Uterus (tissue), 4 donors: ENCODE results near the gene OAS3. TPM values are rescaled to one million over a fixed set of nuclear protein-coding genes. Genes with fewer than 3 reads are reported as not detected.

Experiments
- DNase-seq, 2 donors: peaks; one replicate each; pipeline ENCODE4 v3.0.0-alpha.2; 2019 to 2020
- H3K27ac ChIP-seq, 2 donors: fragments of 200-600 bp; sonication (generic); 1 replicate in 1 of 2; 2 replicates in 1 of 2; pipeline ENCODE4 v1.5.1; 2016 to 2018
- H3K27me3 ChIP-seq, 2 donors: fragments of 200-600 bp; sonication (generic); one replicate each; pipeline ENCODE4 v1.5.1; 2018 to 2019; ENCODE audit warnings: control low read depth in 1 of 2
- H3K36me3 ChIP-seq, 2 donors: fragments of 200-600 bp; sonication (generic); one replicate each; pipeline ENCODE4 v1.5.1; 2019; ENCODE audit warnings: control low read depth in 1 of 2
- H3K4me1 ChIP-seq, 2 donors: fragments of 200-600 bp; sonication (generic); one replicate each; pipeline ENCODE4 v1.5.1; 2018 to 2019; ENCODE audit warnings: control low read depth in 1 of 2
- H3K4me3 ChIP-seq, 2 donors: fragments of 200-600 bp; sonication (generic); 1 replicate in 1 of 2; 2 replicates in 1 of 2; pipeline ENCODE4 v1.5.1; 2018 to 2019; ENCODE audit warnings: mild to moderate bottlenecking in 1 of 2
- H3K9me3 ChIP-seq, 2 donors: fragments of 200-600 bp; sonication (generic); one replicate each; pipeline ENCODE4 v1.5.1; 2019; ENCODE audit warnings: control low read depth in 1 of 2
- POLR2A ChIP-seq, 2 donors: fragments of 450-650 bp; IDR thresholded peaks; one replicate each; pipeline ENCODE4 v1.6.1; 2016; ENCODE audit warnings: antibody characterized with exemption in 2 of 2, mild to moderate bottlenecking in 1 of 2, moderate library complexity in 1 of 2
- intact Hi-C: fragments of 100-400 bp; cut with DNase I; formaldehyde crosslinking; loops from one replicate; pipeline ENCODE4 v1.15.1; 2023; ENCODE audit warnings: low total_unique reads
- total RNA-seq, 4 donors: library from RNA; depleted of rRNA in 3 of 4; stranded (reverse); fragments of >200 nt in 3 of 4; gene quantifications; one replicate each; pipeline versions ENCODE4 v1.1.0 to v1.2.4, GENCODE V29; 2014 to 2023
- TF ChIP-seq, protein P1 (sequence below), 4 experiments: fragments of 200-600 bp in 2 of 4; fragments of 450-650 bp in 2 of 4; sonication (generic) in 2 of 4; IDR thresholded peaks; one replicate each; pipeline ENCODE4 v1.5.1; 2016 to 2019; ENCODE audit warnings: antibody characterized with exemption in 4 of 4, mild to moderate bottlenecking in 2 of 4, moderate library complexity in 1 of 4
- donor health status: DM: yes; HTN: yes; CAD: no.

OAS3 gene
- total RNA-seq, 4 donors from 2014 or later = 2.1 to 22.8 (median 8.9) TPM

DNA sequence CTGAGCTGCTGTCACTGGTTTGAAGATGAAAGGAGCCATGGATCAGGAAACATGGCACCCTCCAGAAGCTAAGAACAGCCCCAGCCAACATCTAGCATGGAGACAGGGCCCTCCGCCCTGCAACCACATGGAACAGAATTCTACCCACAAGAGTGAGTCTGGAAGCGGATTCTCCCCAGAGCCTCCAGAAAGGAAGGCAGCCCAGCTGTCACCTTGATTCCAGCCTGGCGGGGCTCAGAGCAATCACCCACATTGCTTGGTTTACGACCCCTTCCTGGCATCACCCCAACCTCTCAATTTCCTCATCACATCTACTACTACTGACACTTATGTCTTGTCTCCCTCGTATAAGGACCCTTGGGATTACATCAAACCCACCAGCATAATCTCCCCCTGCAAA is 78.5 kb downstream of the OAS3 start:
- H3K27ac ChIP-seq = no peak overlapping the region
- H3K9me3 ChIP-seq = no peaks in the 10 kb centered on the region
- H3K27me3 ChIP-seq = no peaks in the 10 kb centered on the region
- H3K4me3 ChIP-seq = no peak overlapping the region
- no peak for TF ChIP-seq POLR2A (IDR thresholded peaks at IDR 0.05)
- TF ChIP-seq, protein P1, sequence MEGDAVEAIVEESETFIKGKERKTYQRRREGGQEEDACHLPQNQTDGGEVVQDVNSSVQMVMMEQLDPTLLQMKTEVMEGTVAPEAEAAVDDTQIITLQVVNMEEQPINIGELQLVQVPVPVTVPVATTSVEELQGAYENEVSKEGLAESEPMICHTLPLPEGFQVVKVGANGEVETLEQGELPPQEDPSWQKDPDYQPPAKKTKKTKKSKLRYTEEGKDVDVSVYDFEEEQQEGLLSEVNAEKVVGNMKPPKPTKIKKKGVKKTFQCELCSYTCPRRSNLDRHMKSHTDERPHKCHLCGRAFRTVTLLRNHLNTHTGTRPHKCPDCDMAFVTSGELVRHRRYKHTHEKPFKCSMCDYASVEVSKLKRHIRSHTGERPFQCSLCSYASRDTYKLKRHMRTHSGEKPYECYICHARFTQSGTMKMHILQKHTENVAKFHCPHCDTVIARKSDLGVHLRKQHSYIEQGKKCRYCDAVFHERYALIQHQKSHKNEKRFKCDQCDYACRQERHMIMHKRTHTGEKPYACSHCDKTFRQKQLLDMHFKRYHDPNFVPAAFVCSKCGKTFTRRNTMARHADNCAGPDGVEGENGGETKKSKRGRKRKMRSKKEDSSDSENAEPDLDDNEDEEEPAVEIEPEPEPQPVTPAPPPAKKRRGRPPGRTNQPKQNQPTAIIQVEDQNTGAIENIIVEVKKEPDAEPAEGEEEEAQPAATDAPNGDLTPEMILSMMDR (IDR thresholded peaks at IDR 0.05) = no peak
- no peaks in the 10 kb centered on the region for H3K36me3 ChIP-seq
- intact Hi-C loops = no loop called here
- no peak for DNase-seq
- H3K4me1 ChIP-seq = no peaks in the 10 kb centered on the region

DNA sequence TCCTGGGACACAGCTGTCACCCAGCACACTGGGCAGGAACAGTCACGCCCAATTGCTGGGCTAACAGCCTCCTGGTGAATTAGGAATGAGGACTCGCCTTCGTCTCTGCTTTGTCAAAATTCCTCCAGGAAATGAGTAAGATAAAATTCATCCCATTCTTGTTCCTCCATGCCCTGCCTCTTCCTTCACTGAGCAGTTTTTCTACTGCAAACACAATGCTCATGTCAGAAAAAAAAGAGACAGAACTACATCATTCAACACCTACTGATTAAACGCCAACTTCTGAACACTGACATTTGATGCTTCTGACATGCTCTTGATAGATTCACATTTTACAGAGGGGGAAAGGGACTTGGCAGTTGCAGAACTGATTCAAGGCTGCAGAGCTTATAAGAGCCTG is 80.8 kb downstream of the OAS3 start:
- intact Hi-C loops = no loop called here
- Histone ChIP-seq H3K9me3 (no peaks in the 10 kb centered on the region), H3K4me1 (no peaks in the 10 kb centered on the region), H3K36me3 (no peaks in the 10 kb centered on the region), H3K27me3 (no peaks in the 10 kb centered on the region), H3K4me3 (no peak overlapping the region), H3K27ac (no peak overlapping the region)
- no peak for TF ChIP-seq POLR2A (IDR thresholded peaks at IDR 0.05)
- TF ChIP-seq, protein P1 (IDR thresholded peaks at IDR 0.05) = no peak
- DNase-seq = no peak

DNA sequence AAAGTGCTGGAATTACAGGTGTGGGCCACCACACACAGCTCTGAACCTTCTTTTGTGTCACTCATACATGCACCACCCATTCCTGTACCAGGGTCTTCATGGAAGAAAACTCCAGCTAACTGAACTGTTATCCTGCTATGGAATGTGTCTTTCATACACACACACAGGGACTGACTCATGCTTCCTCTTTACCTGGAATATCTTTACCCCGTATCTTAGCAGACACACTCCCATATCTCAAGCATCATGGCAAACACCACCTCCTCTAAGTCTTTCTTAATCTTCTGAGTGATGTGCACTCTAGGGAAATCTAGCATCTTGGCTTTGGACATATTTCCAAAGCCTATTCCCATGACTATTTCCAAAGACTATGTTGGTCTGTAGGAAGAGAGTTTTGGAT is 83.2 kb downstream of the OAS3 start:
- no peaks in the 10 kb centered on the region for H3K9me3 ChIP-seq
- intact Hi-C loops = no loop called here
- H3K4me3 ChIP-seq = no peak overlapping the region
- DNase-seq = no peak
- no peak for TF ChIP-seq POLR2A (IDR thresholded peaks at IDR 0.05)
- TF ChIP-seq, protein P1 (IDR thresholded peaks at IDR 0.05) = no peak
- no peak overlapping the region for H3K27ac ChIP-seq
- H3K36me3 ChIP-seq = no peaks in the 10 kb centered on the region
- H3K27me3 ChIP-seq = no peaks in the 10 kb centered on the region
- no peaks in the 10 kb centered on the region for H3K4me1 ChIP-seq

Other genes with a start within 250 kb of the OAS3 start
- gene RPH3A, start 146.7 kb upstream of the OAS3 start, total RNA-seq = 1 to 10 TPM in 1 of 4 donors, not detected in 3; 1.6 TPM
- gene OAS1, start 31.5 kb upstream of the OAS3 start, total RNA-seq = 10 to 100 TPM in 1 of 4 donors, 1 to 10 TPM in 3; 3.8 to 19.8 (median 7.4) TPM
- 10 to 100 TPM in 2 of 4 donors, 1 to 10 TPM in 1, under 1 TPM in 1; 0.59 to 18.1 (median 6.1) TPM for gene OAS2, start 40.0 kb downstream of the OAS3 start, total RNA-seq
- 1 to 10 TPM; 2.4 to 8.6 (median 3.1) TPM for gene DTX1, start 118.3 kb downstream of the OAS3 start, total RNA-seq
- 1 to 10 TPM in 1 of 4 donors, not detected in 3; 6.8 TPM for gene RASAL1, start 197.3 kb downstream of the OAS3 start, total RNA-seq
- gene CFAP73, start 211.2 kb downstream of the OAS3 start, total RNA-seq = 1 to 10 TPM in 1 of 4 donors, under 1 TPM in 1, not detected in 2; 0.67 to 2.6 TPM
- gene DDX54, start 247.0 kb downstream of the OAS3 start, total RNA-seq = 10 to 100 TPM; 36.0 to 66.5 (median 59.0) TPM
- gene RITA1, start 247.2 kb downstream of the OAS3 start, total RNA-seq = 10 to 100 TPM in 3 of 4 donors, 1 to 10 TPM in 1; 5.0 to 19.0 (median 11.0) TPM